ENCODE results near the gene PCSK6.

The PCSK6 gene

GRCh38 chr15:101451846-101452245 lies 37.7 kb downstream of the PCSK6 start:
- H3K79me2 ChIP-seq (ENCODE audit: low read length), result no peaks in the 10 kb centered on the region
- no peaks in the 10 kb centered on the region for H3K9me3 ChIP-seq (replicated peaks; ENCODE audit: insufficient read depth, low read length)
- H3F3A ChIP-seq (ENCODE audit: insufficient read depth, low read length), result no peaks in the 10 kb centered on the region
- H3K36me3 ChIP-seq (replicated peaks; ENCODE audit: insufficient read depth, low read length), result no peaks in the 10 kb centered on the region
- no peak overlapping the region for H3K9ac ChIP-seq (ENCODE audit: low read length)
- 0 out of 2 replicates have a peak, but pooled peaks cover 3% of the 10 kb centered on the region for H3K27me3 ChIP-seq (replicated peaks; ENCODE audit: insufficient read depth, low read length)
- TF ChIP-seq EZH2phosphoT487 (IDR thresholded peaks at IDR 0.05; ENCODE audit: low read length) (no peak), EZH2 (optimal IDR thresholded peaks at IDR 0.05; ENCODE audit: low read depth, low read length) (no peak)
- TF ChIP-seq, protein P1, sequence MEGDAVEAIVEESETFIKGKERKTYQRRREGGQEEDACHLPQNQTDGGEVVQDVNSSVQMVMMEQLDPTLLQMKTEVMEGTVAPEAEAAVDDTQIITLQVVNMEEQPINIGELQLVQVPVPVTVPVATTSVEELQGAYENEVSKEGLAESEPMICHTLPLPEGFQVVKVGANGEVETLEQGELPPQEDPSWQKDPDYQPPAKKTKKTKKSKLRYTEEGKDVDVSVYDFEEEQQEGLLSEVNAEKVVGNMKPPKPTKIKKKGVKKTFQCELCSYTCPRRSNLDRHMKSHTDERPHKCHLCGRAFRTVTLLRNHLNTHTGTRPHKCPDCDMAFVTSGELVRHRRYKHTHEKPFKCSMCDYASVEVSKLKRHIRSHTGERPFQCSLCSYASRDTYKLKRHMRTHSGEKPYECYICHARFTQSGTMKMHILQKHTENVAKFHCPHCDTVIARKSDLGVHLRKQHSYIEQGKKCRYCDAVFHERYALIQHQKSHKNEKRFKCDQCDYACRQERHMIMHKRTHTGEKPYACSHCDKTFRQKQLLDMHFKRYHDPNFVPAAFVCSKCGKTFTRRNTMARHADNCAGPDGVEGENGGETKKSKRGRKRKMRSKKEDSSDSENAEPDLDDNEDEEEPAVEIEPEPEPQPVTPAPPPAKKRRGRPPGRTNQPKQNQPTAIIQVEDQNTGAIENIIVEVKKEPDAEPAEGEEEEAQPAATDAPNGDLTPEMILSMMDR (IDR thresholded peaks at IDR 0.05; ENCODE audit: low read length), result no peak
- no peak overlapping the region for H3K4me2 ChIP-seq (ENCODE audit: low read depth, low read length)
- no peak overlapping the region for H3K27ac ChIP-seq (ENCODE audit: low read length)
- H4K20me1 ChIP-seq (ENCODE audit: insufficient read depth, low read length), result no peaks in the 10 kb centered on the region
- H3K9me2 ChIP-seq (replicated peaks; ENCODE audit: insufficient read depth, low read length), result no peaks in the 10 kb centered on the region
- no peak for DNase-seq
- no peak overlapping the region for H2AFZ ChIP-seq (ENCODE audit: low read length)
- H3K4me1 ChIP-seq (ENCODE audit: low read length), result no peaks in the 10 kb centered on the region
- H3K4me3 ChIP-seq (ENCODE audit: low read length), result no peak overlapping the region

DNA sequence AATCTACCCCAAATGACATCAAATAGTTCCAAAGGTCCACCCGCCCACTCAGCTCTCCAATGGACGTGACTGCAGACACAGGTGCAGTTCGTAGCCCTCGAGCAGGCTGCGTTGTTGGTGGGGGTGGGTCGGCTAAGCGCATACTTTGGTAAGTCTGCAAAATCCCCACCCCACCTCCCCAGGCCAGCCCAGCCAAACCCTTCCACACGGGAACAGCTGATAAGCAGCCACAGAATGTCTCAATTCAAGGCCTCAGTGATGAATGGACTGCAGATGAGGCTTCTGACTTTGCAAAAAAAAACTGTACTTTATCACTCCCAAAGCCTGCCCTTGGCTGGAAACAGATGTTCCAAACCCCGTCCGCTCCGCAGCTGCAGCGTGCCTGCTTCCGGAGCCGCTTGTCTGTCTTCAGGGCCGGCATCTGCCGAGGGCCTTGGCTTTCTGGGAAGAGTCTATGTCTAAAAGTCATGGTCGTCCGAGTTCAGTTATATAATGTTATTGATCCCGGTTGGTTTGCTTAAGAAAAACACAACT lies 38.2 kb downstream of the PCSK6 start:
- H2AFZ ChIP-seq (ENCODE audit: low read length), result no peak overlapping the region
- 0 out of 2 replicates have a peak, but pooled peaks cover 3% of the 10 kb centered on the region for H3K27me3 ChIP-seq (replicated peaks; ENCODE audit: insufficient read depth, low read length)
- no peak overlapping the region for H3K9ac ChIP-seq (ENCODE audit: low read length)
- H3F3A ChIP-seq (ENCODE audit: insufficient read depth, low read length), result no peaks in the 10 kb centered on the region
- H3K4me2 ChIP-seq (ENCODE audit: low read depth, low read length), result no peak overlapping the region
- H3K4me1 ChIP-seq (ENCODE audit: low read length), result no peaks in the 10 kb centered on the region
- H3K79me2 ChIP-seq (ENCODE audit: low read length), result no peaks in the 10 kb centered on the region
- DNase-seq, result no peak
- H3K36me3 ChIP-seq (replicated peaks; ENCODE audit: insufficient read depth, low read length), result no peaks in the 10 kb centered on the region
- H3K9me2 ChIP-seq (replicated peaks; ENCODE audit: insufficient read depth, low read length), result no peaks in the 10 kb centered on the region
- no peaks in the 10 kb centered on the region for H4K20me1 ChIP-seq (ENCODE audit: insufficient read depth, low read length)
- no peak for TF ChIP-seq EZH2 (optimal IDR thresholded peaks at IDR 0.05; ENCODE audit: low read depth, low read length)
- TF ChIP-seq, protein P1 (IDR thresholded peaks at IDR 0.05; ENCODE audit: low read length), result no peak
- no peak for TF ChIP-seq EZH2phosphoT487 (IDR thresholded peaks at IDR 0.05; ENCODE audit: low read length)
- no peak overlapping the region for H3K27ac ChIP-seq (ENCODE audit: low read length)
- H3K9me3 ChIP-seq (replicated peaks; ENCODE audit: insufficient read depth, low read length), result no peaks in the 10 kb centered on the region
- no peak overlapping the region for H3K4me3 ChIP-seq (ENCODE audit: low read length)

DNA sequence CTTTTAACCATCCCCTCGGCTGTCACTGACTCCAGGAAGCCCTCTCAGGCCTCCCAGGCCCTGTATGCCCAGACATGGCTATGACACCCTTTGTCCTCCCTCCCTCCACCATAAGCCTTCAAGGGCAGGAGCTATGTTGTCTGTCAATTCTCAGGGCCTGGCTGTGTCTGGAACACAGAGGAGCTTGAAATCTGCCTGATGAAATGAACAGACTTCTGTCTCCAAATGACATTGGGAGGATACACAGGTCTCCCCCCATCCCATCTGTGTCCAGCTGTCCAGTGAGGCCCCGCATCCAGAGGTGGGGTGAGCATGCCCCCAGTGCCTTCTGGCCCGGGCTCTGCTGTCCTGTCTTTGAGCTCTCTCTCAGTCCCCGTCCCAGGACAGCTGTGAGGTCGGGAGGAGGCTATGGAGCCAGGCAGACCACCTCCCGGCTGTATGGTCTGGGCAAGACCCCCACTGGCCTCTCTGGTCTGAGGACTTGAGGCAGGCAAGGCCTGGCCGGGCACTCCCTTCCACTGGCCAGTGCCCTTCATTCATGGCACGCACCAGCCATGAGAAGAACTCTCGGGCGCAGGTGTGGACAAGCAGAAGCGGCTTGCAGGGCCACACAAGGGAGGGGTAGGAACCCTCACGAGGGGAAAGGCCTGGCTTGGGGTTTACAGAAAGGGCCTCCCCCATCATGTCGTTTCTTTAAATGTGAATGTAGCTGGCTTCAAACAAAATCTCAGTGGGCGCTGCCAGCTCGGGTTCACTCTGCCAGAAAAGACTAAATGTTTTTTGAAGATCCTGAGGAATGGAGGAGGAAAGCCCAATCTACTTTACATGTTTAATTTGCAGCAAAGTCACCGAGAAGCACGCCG lies 38.9 kb downstream of the PCSK6 start:
- Histone ChIP-seq H4K20me1 (ENCODE audit: insufficient read depth, low read length) (no peaks in the 10 kb centered on the region), H3K27ac (ENCODE audit: low read length) (no peak overlapping the region), H2AFZ (ENCODE audit: low read length) (no peak overlapping the region), H3K27me3 (replicated peaks; ENCODE audit: insufficient read depth, low read length) (0 out of 2 replicates have a peak, but pooled peaks cover 3% of the 10 kb centered on the region), H3K4me3 (ENCODE audit: low read length) (no peak overlapping the region), H3F3A (ENCODE audit: insufficient read depth, low read length) (no peaks in the 10 kb centered on the region), H3K9ac (ENCODE audit: low read length) (no peak overlapping the region), H3K36me3 (replicated peaks; ENCODE audit: insufficient read depth, low read length) (no peaks in the 10 kb centered on the region), H3K9me3 (replicated peaks; ENCODE audit: insufficient read depth, low read length) (no peaks in the 10 kb centered on the region), H3K4me2 (ENCODE audit: low read depth, low read length) (no peak overlapping the region), H3K4me1 (ENCODE audit: low read length) (no peaks in the 10 kb centered on the region), H3K79me2 (ENCODE audit: low read length) (no peaks in the 10 kb centered on the region), H3K9me2 (replicated peaks; ENCODE audit: insufficient read depth, low read length) (no peaks in the 10 kb centered on the region)
- DNase-seq, result no peak
- TF ChIP-seq, protein P1 (IDR thresholded peaks at IDR 0.05; ENCODE audit: low read length), result no peak
- TF ChIP-seq EZH2 (optimal IDR thresholded peaks at IDR 0.05; ENCODE audit: low read depth, low read length) (no peak), EZH2phosphoT487 (IDR thresholded peaks at IDR 0.05; ENCODE audit: low read length) (no peak)

Measured in MM.1S (cell line).